ENCODE data around the gene DYSF. TPM values are rescaled to one million over a fixed set of nuclear protein-coding genes. Genes with fewer than 3 reads are reported as not detected.

The DYSF gene
- total RNA-seq, 1 experiment from 2014 or later = 0.31 TPM

DNA sequence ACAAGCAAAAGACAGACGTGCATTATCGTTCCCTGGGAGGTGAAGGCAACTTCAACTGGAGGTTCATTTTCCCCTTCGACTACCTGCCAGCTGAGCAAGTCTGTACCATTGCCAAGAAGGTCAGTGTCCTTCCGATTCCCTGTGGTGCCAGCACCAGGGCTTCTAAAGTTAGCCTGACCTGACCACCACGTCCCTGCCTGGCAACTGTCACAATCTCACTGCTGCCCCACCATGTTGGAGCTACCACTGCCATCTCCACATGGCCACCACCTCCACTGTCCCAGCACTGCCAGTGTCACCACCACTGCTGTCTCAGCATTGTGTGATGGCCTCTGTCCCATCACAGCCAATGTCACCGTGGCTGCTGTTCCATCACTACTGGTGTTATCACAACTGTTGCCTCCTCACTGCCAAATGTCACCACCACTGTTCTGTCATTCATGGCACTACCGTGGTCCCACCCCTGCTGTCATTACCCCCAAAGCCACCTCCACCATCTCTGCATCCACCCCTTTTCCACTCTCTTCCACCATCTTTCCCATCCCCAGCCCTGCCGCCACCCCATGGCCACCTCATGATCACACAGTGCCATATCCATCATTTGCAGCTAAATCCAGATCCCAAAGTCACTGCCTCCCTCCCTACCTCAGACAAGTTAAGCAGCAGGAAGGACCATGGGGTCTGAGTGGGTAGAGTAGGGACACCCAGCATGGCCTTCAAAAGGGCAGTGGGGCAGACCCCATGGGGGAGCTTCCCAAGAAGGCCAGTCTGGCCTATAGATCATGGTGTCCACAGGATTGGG, 216.5 kb downstream of the DYSF start:
- in situ Hi-C loops (cut with HindIII; ENCODE audit: low pct_unique_long_range_greater_than_20kb, low sequenced_read_pairs) = no loop called here
- Histone ChIP-seq H3K4me3 (ENCODE audit: low read depth in 2 of 2, low read length in 2 of 2) (no peak overlapping the region), H3K27ac (ENCODE audit: low read length) (no peak overlapping the region), H3K9me3 (ENCODE audit: control insufficient read depth, insufficient read depth, low read depth, low read length) (no peaks in the 10 kb centered on the region), H3K27me3 (ENCODE audit: control insufficient read depth, insufficient read depth, low read length) (no peaks in the 10 kb centered on the region), H3K36me3 (ENCODE audit: control insufficient read depth, insufficient read depth, low read length) (no peaks in the 10 kb centered on the region), H3K4me1 (ENCODE audit: control insufficient read depth, insufficient read depth, low read length) (no peaks in the 10 kb centered on the region)
- DNase-seq (ENCODE audit: low read depth, low spot score) (no peak), ATAC-seq (no peak)
- intact Hi-C loops (cut with micrococcal nuclease; ENCODE audit: unreplicated experiment) = no loop called here
- ChIA-PET POLR2A (no interaction called here), CTCF (no interaction called here)
- no TSS peak for BruUV-seq (replicated peaks)
- TF ChIP-seq TCF7L2 (IDR thresholded peaks at IDR 0.05; ENCODE audit: low read depth, low read length) = no peak
- TF ChIP-seq, protein P1, sequence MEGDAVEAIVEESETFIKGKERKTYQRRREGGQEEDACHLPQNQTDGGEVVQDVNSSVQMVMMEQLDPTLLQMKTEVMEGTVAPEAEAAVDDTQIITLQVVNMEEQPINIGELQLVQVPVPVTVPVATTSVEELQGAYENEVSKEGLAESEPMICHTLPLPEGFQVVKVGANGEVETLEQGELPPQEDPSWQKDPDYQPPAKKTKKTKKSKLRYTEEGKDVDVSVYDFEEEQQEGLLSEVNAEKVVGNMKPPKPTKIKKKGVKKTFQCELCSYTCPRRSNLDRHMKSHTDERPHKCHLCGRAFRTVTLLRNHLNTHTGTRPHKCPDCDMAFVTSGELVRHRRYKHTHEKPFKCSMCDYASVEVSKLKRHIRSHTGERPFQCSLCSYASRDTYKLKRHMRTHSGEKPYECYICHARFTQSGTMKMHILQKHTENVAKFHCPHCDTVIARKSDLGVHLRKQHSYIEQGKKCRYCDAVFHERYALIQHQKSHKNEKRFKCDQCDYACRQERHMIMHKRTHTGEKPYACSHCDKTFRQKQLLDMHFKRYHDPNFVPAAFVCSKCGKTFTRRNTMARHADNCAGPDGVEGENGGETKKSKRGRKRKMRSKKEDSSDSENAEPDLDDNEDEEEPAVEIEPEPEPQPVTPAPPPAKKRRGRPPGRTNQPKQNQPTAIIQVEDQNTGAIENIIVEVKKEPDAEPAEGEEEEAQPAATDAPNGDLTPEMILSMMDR (IDR thresholded peaks at IDR 0.05) = no peak
- no peak for TF ChIP-seq SIN3A (IDR thresholded peaks at IDR 0.05; ENCODE audit: borderline replicate concordance, insufficient read depth, low read depth, low read length)
- TF ChIP-seq POLR2AphosphoS5 (IDR thresholded peaks at IDR 0.05; ENCODE audit: low read depth, low read length) = no peak
- TF ChIP-seq, protein P2, sequence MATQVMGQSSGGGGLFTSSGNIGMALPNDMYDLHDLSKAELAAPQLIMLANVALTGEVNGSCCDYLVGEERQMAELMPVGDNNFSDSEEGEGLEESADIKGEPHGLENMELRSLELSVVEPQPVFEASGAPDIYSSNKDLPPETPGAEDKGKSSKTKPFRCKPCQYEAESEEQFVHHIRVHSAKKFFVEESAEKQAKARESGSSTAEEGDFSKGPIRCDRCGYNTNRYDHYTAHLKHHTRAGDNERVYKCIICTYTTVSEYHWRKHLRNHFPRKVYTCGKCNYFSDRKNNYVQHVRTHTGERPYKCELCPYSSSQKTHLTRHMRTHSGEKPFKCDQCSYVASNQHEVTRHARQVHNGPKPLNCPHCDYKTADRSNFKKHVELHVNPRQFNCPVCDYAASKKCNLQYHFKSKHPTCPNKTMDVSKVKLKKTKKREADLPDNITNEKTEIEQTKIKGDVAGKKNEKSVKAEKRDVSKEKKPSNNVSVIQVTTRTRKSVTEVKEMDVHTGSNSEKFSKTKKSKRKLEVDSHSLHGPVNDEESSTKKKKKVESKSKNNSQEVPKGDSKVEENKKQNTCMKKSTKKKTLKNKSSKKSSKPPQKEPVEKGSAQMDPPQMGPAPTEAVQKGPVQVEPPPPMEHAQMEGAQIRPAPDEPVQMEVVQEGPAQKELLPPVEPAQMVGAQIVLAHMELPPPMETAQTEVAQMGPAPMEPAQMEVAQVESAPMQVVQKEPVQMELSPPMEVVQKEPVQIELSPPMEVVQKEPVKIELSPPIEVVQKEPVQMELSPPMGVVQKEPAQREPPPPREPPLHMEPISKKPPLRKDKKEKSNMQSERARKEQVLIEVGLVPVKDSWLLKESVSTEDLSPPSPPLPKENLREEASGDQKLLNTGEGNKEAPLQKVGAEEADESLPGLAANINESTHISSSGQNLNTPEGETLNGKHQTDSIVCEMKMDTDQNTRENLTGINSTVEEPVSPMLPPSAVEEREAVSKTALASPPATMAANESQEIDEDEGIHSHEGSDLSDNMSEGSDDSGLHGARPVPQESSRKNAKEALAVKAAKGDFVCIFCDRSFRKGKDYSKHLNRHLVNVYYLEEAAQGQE (IDR thresholded peaks at IDR 0.05; ENCODE audit: insufficient read depth in 1 of 2, low read depth in 2 of 2, low read length in 1 of 2) = no peak

DNA sequence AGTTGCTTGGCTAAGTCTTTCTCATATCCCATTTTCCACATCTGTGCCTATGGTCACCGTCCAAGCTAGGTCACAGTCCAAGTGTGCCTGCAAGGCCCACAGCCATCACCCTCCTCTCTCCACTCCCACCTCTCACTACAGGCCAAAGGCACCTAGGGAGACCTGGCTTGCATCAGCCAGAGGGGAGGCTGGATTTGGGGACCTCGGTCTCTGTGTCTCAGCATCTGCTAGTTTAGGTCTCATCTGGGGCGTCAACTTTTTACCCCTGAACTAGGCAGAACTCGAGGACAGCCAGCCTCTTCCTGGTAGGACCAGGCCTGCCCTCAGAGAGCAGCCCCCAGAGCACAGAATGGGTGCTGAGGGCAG, 217.1 kb downstream of the DYSF start:
- BruUV-seq (replicated peaks) = no TSS peak
- H3K27ac ChIP-seq (ENCODE audit: low read length) = no peak overlapping the region
- in situ Hi-C loops (cut with HindIII; ENCODE audit: low pct_unique_long_range_greater_than_20kb, low sequenced_read_pairs) = no loop called here
- DNase-seq (ENCODE audit: low read depth, low spot score) (no peak), ATAC-seq (no peak)
- no peaks in the 10 kb centered on the region for H3K9me3 ChIP-seq (ENCODE audit: control insufficient read depth, insufficient read depth, low read depth, low read length)
- H3K27me3 ChIP-seq (ENCODE audit: control insufficient read depth, insufficient read depth, low read length) = no peaks in the 10 kb centered on the region
- POLR2A ChIA-PET = no interaction called here
- CTCF ChIA-PET = no interaction called here
- H3K4me1 ChIP-seq (ENCODE audit: control insufficient read depth, insufficient read depth, low read length) = no peaks in the 10 kb centered on the region
- intact Hi-C loops (cut with micrococcal nuclease; ENCODE audit: unreplicated experiment) = no loop called here
- H3K4me3 ChIP-seq (ENCODE audit: low read depth in 2 of 2, low read length in 2 of 2) = no peak overlapping the region
- no peaks in the 10 kb centered on the region for H3K36me3 ChIP-seq (ENCODE audit: control insufficient read depth, insufficient read depth, low read length)
- TF ChIP-seq, protein P2 (IDR thresholded peaks at IDR 0.05; ENCODE audit: insufficient read depth in 1 of 2, low read depth in 2 of 2, low read length in 1 of 2) = no peak
- no peak for TF ChIP-seq SIN3A (IDR thresholded peaks at IDR 0.05; ENCODE audit: borderline replicate concordance, insufficient read depth, low read depth, low read length)
